COLO668 (cell line): ENCODE results near the gene RASGRP4.
"Not testable (repeated sequence)": the region's sequence is repeated elsewhere in the genome, so short reads cannot be mapped to it uniquely, and the experiment has no call there.

Source experiments
- DNase-seq: peaks from one replicate; lab custom pipeline; 2025; ENCODE audit not compliant: unreplicated experiment; lab: John Stamatoyannopoulos, UW

Gene RASGRP4

GRCh38 chr19:38417544-38418506 is 8.2 kb downstream of the RASGRP4 start:
- DNase-seq, result peak; percentile 54

GRCh38 chr19:38417146-38417543 is 8.9 kb downstream of the RASGRP4 start:
- DNase-seq, result no peak

GRCh38 chr19:38413416-38413815 is 12.6 kb downstream of the RASGRP4 start:
- DNase-seq, result no peak

- no peak for DNase-seq
Observed at GRCh38 chr19:38412961-38413360, 13.1 kb downstream of the RASGRP4 start.

GRCh38 chr19:38412491-38412890 is 13.5 kb downstream of the RASGRP4 start:
- no peak for DNase-seq

GRCh38 chr19:38411898-38412297 is 14.1 kb downstream of the RASGRP4 start:
- DNase-seq, result not testable (repeated sequence)

GRCh38 chr19:38411041-38411712 is 14.8 kb downstream of the RASGRP4 start:
- no peak for DNase-seq

- DNase-seq, result not testable (repeated sequence)
Observed at GRCh38 chr19:38410407-38410806, 15.6 kb downstream of the RASGRP4 start.

GRCh38 chr19:38409631-38410133 is 16.3 kb downstream of the RASGRP4 start:
- DNase-seq, result no peak

- DNase-seq, result no peak
Observed at GRCh38 chr19:38405276-38405675, 20.7 kb downstream of the RASGRP4 start.

GRCh38 chr19:38404858-38405257 is 21.2 kb downstream of the RASGRP4 start:
- DNase-seq, result no peak

GRCh38 chr19:38402967-38403674 is 22.9 kb downstream of the RASGRP4 start, which contains the start of gene FAM98C:
Gene FAM98C (plus strand): TSS chr19:38403093. CDS start chr19:38403154, 61 bp downstream.
- peak; percentile 97 for DNase-seq

- no peak for DNase-seq
Observed at GRCh38 chr19:38402623-38402966, 23.4 kb downstream of the RASGRP4 start.

- no peak for DNase-seq
Observed at GRCh38 chr19:38401148-38401547, 24.9 kb downstream of the RASGRP4 start.

GRCh38 chr19:38400361-38400760 is 25.7 kb downstream of the RASGRP4 start:
- no peak for DNase-seq

- no peak for DNase-seq
Observed at GRCh38 chr19:38399537-38399936, 26.5 kb downstream of the RASGRP4 start.

GRCh38 chr19:38399081-38399480 is 26.9 kb downstream of the RASGRP4 start:
- no peak for DNase-seq

- no peak for DNase-seq
Observed at GRCh38 chr19:38395381-38396114, 30.5 kb downstream of the RASGRP4 start.

- DNase-seq, result no peak
Observed at GRCh38 chr19:38394488-38394887, 31.5 kb downstream of the RASGRP4 start.

GRCh38 chr19:38392707-38393308 is 33.2 kb downstream of the RASGRP4 start:
- no peak for DNase-seq
